Forelimb muscle (tissue), 1 donor: ENCODE measurements around the gene MOSPD2. TPM values are rescaled to one million over a fixed set of nuclear protein-coding genes. Genes with fewer than 3 reads are reported as not detected.

Experiments used
- DNase-seq: peaks from one replicate; pipeline ENCODE4 v3.0.0-alpha.2; 2013; ENCODE audit warnings: low read depth
- polyA plus RNA-seq: library from polyadenylated mRNA; unstranded; fragments of 120-200 nt; gene quantifications from one replicate; pipeline ENCODE4 v1.2.1, GENCODE V29; 2013; ENCODE audit not compliant: insufficient read length

MOSPD2 gene
- 6.7 TPM for polyA plus RNA-seq

- DNase-seq: peak; percentile 78
These were observed at the start of gene MOSPD2, which contains the start of gene FANCB for GRCh38 chrX:14872851-14873675. Gene MOSPD2 (plus strand): TSS chrX:14873421. CDS start chrX:14873529, 108 bp downstream. Gene FANCB (minus strand): TSS chrX:14873069. CDS start chrX:14865510, 7,559 bp downstream.

DNA sequence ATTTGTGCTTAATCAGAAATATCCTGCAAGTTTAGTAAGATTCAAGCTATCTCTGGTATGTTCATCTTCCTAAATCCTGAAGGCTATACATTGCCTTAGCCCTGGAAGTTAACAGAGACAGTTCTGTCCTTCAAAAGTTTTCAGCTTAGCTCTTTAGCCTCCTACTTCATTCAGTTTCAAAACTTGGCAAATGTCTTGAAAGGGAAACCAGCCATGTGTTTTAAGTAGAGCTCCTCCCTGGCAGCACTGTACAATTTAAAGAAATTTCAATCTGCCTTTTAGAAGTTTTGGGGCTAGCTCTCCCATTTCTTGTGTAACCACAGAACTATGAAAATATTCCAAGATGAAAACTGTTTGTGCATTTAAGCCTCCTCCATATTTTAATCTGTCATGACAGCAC is 47.4 kb upstream of the MOSPD2 start:
- peak; percentile 19 for DNase-seq

- no peak for DNase-seq
These were observed 46.9 kb upstream of the MOSPD2 start for GRCh38 chrX:14826319-14826718.

DNA sequence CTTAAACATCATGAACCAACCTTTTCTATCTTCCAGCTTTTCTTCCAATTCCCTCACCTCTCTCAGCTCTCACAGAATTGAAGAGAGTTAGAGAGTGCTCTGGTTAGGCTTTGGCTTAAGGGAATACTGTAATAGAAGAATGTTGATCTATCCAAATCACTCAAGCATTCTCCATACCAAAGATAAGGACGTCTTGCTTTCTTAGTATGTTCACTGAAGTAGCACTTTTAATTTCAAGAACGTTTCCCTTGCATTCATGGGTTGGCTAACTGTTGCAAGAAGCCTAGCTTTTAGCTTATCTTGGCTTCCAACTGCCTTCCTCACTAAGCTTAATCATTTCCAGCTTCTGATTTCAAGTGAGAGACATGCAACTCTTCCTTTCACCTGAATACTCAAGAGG is 43.6 kb upstream of the MOSPD2 start:
- no peak for DNase-seq

- DNase-seq: no peak
These were observed 41.1 kb upstream of the MOSPD2 start for GRCh38 chrX:14832151-14832550.

- DNase-seq: peak; percentile 19
These were observed 40.6 kb upstream of the MOSPD2 start for GRCh38 chrX:14832586-14832985.

DNA sequence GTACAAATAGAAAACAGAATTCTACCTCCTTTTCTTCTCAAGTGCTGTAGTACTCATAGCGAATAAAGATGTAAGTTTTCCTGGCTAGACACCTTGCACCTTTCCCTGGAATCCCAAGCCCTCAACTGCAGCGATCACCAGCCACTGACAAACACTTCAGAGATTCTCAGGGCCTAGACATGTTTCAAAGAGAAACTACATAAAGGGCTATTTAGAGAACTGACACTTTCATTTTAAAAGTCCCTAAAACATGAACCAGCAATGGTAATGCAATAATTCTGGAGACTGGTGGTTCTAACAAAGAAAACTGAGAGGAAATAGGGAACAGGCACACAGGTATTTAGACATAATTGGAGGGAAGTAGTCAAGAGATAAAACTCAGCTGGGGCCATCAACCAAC is 36.1 kb upstream of the MOSPD2 start:
- no peak for DNase-seq

GRCh38 chrX:14843666-14844065 is 29.6 kb upstream of the MOSPD2 start:
- DNase-seq: no peak

DNA sequence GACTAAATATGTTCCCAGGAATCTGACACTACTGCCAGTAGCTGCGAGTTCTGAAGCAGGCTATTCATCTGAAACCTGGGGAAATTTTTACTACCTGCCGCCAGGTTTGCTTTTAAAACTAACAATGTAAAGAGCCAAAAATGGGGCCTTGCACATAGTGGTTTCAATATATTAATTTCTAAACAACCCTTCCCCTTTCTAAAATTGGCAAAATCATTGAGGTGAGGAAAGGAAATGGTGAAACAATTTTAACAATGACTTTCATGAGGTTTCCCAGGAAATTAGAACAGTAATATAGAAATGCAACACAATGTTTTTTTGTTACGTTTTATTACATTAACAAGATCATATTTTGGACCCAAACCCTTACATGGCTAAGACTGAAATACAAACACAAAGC is 21.7 kb upstream of the MOSPD2 start:
- no peak for DNase-seq

- no peak for DNase-seq
These were observed 8.6 kb upstream of the MOSPD2 start for GRCh38 chrX:14864631-14865030.

- no peak for DNase-seq
These were observed 8.0 kb upstream of the MOSPD2 start for GRCh38 chrX:14865201-14865600.

DNA sequence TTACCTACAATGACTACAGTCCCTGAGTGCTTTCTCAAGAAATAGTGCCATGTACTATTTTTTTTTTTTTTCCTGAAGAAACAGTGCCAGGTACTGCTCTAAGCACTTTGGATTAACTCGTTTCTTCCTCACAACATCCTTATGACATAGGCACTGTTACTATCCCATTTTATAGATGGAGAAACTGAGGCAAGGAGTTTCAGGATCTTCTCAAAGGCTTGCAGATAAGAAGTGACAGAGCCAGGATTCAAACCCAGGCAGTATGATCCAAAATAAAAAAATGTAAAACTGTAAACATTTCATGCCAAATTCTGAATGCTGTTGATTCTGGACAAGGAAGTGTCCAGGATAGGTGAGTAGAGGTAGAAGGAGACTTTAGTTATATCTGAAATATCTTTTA is 1.5 kb upstream of the MOSPD2 start:
- no peak for DNase-seq

GRCh38 chrX:14872355-14872754 is 866 bp upstream of the MOSPD2 start:
- DNase-seq: no peak

- no peak for DNase-seq
These were observed 442 bp downstream of the MOSPD2 start for GRCh38 chrX:14873676-14874049.

DNA sequence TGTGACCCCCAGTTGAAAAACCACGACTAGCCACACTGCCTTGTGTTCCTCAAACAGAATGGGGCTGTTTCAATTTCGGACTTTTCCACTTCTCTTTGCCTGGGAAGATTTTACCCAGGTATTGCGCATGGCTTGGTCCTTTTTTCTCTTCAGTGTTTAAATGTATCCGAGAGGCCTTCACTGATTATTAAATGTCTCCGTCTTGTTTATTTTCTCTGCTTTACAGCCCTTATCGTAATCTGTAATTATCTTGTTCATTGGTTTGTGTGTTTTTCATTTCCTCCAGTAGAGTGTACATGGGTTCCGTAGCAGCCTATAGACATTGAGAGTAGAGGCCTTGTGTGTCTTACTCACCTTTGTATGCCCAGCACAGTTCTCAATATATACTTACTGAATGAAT is 2.4 kb downstream of the MOSPD2 start:
- DNase-seq: no peak

- no peak for DNase-seq
These were observed 10.6 kb downstream of the MOSPD2 start for GRCh38 chrX:14883826-14884225.

DNA sequence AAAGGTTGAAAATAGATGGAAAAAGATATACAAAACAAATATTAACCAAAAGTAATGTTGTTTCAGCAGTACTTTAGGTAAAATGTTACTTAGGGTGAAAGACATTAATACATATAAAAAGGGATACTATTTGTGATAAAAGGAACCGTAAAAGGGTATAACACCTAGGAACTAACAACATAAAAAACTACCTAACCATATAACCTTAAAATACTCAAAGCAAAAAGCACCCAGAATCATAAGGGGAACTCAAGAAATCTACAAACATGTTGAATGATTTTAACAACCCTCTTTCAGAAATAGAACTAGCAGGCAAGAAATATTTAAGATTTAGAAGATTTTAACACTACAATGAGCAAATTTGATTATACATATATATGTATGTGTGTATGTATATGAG is 11.5 kb downstream of the MOSPD2 start:
- no peak for DNase-seq

GRCh38 chrX:14886252-14886651 is 13.0 kb downstream of the MOSPD2 start:
- no peak for DNase-seq

- no peak for DNase-seq
These were observed 23.1 kb downstream of the MOSPD2 start for GRCh38 chrX:14896273-14896672.

- no peak for DNase-seq
These were observed 23.8 kb downstream of the MOSPD2 start for GRCh38 chrX:14897042-14897441.

GRCh38 chrX:14899607-14900006 is 26.4 kb downstream of the MOSPD2 start:
- DNase-seq: no peak

DNA sequence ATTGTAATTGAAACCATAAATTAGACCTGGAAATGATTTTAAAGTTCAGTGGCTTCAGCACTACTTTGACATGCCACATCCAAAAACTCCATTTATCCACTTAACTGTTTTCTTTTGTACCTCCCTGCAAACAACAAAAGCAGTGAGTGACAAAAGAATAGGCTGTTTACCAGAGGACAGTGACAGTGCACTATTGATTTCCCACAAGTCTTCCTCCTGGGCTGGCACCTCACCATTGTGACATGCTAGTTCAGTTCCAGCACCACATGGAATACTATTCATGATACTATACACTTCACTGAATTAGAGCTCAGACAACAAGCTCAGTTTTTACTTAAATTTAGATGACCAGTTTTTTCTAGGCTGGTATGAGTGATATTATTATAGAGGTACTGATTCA is 29.3 kb downstream of the MOSPD2 start:
- DNase-seq: no peak

DNA sequence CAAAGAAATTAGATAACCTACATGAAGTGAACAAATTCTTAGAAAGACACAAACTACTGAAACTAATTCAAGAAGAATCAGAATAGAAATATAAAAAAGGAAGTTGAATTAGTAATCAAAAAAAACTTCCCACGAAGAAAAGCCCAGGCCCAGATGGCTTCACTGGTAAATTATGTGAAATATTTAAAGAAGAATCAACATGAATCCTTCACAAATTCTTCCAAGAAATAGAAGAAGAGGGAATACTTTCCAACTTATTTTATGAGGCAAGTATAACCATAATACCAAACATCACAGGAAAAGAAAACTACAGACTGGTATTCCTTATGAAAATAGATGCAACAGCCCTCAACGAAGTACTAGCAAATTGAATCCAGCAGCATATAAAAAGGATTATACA is 30.7 kb downstream of the MOSPD2 start:
- DNase-seq: no peak

DNA sequence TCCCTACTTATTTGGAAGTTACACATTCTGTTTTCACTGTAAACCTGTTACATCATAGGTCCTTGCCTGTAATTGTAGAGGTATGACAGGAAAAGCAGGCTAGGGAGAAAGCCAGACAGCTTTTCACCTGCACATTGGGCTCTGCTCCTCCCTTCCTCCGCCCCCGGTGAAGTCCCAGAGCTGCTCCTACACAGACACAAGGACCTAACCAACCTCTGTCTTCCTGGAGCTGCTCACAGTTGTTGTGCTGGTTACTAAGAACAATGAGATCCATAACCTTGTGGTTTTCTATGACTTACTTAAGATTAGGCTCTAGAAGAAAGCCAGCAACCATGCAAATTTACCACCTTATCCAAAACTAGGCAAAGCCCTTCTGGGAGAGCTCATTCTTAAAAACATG is 40.0 kb downstream of the MOSPD2 start:
- DNase-seq: no peak
